H1 (cell line): ENCODE results near the gene ESPNL. TPM values are rescaled to one million over a fixed set of nuclear protein-coding genes. Genes with fewer than 3 reads are reported as not detected.
A peak's percentile ranks its signal among the peaks of the same experiment; 100 is the strongest.

Experiments
- CTCF ChIA-PET: fragments of 300-600 bp; sonication (Branson Sonifier 250); formaldehyde crosslinking; loops from one replicate; lab custom pipeline; 2021; ENCODE audit not compliant: partially characterized antibody; lab: Charles Lee
- POLR2A ChIA-PET: fragments of 300-600 bp; sonication (Branson Sonifier 250); formaldehyde crosslinking; loops from one replicate; lab custom pipeline; 2021; ENCODE audit warnings: inconsistent platforms; ENCODE audit not compliant: partially characterized antibody; lab: Charles Lee
- DNase-seq, 2 experiments: peaks; one replicate each; pipeline versions ENCODE4 v3.0.0 to v3.0.0-alpha.2; 2010 to 2022; ENCODE audit warnings: low spot score in 2 of 2, low read depth in 1 of 2, mixed read lengths in 1 of 2
- FAIRE-seq: peaks from 2 replicates; lab custom pipeline; 2011; peaks lifted over from hg19 to GRCh38; lab: Jason Lieb, UNC
- H2AFZ ChIP-seq: 2 replicates; pipeline ENCODE4 v1.8.1; 2012; ENCODE audit warnings: low read length, inconsistent platforms
- H2AK5ac ChIP-seq: 2 replicates; pipeline ENCODE4 v1.6.1; 2013; ENCODE audit warnings: low read depth, low read length
- H2BK120ac ChIP-seq: replicated peaks from 2 replicates; pipeline ENCODE3; 2013; ENCODE audit warnings: low read depth, low read length, inconsistent platforms
- H2BK12ac ChIP-seq: 2 replicates; pipeline ENCODE4 v1.6.1; 2013; ENCODE audit warnings: low read depth, low read length
- H2BK15ac ChIP-seq: 2 replicates; pipeline ENCODE4 v1.6.1; 2013; ENCODE audit warnings: low read length
- H2BK20ac ChIP-seq: 2 replicates; pipeline ENCODE4 v1.6.1; 2013; ENCODE audit warnings: low read length
- H2BK5ac ChIP-seq: 2 replicates; pipeline ENCODE4 v1.6.1; 2013; ENCODE audit warnings: low read depth, low read length
- H3K14ac ChIP-seq: 2 replicates; pipeline ENCODE4 v1.6.1; 2013; ENCODE audit warnings: inconsistent platforms; ENCODE audit not compliant: insufficient read length
- H3K18ac ChIP-seq: 2 replicates; pipeline ENCODE4 v1.6.1; 2013; ENCODE audit warnings: low read length; ENCODE audit errors: extremely low read depth
- H3K23ac ChIP-seq: 2 replicates; pipeline ENCODE4 v1.6.1; 2013; ENCODE audit warnings: inconsistent platforms; ENCODE audit not compliant: insufficient read length
- H3K23me2 ChIP-seq: 2 replicates; pipeline ENCODE4 v1.6.1; 2013; ENCODE audit warnings: low read depth, low read length
- H3K27ac ChIP-seq: 2 replicates; pipeline ENCODE4 v1.6.1; 2011; ENCODE audit warnings: low read depth, low read length, inconsistent platforms
- H3K27me3 ChIP-seq, 4 experiments: replicated peaks in 1 of 4; 1 replicate in 1 of 4; 2 replicates in 3 of 4; pipeline versions ENCODE4 v1.6.1 to v1.8.1; 2011 to 2013; ENCODE audit warnings: low read length in 3 of 4, mild to moderate bottlenecking in 3 of 4, inconsistent platforms in 2 of 4, mixed read lengths in 2 of 4, moderate library complexity in 1 of 4; ENCODE audit not compliant: control insufficient read depth in 3 of 4, insufficient read depth in 3 of 4; ENCODE audit errors: extremely low read depth in 1 of 4
- H3K36me3 ChIP-seq, 4 experiments: 2 replicates each; pipeline versions ENCODE4 v1.6.1 to v1.8.1; 2011 to 2013; ENCODE audit warnings: mild to moderate bottlenecking in 4 of 4, low read length in 3 of 4, moderate library complexity in 2 of 4, control low read depth in 1 of 4, inconsistent platforms in 1 of 4; ENCODE audit not compliant: insufficient read depth in 4 of 4, control insufficient read depth in 2 of 4
- H3K4ac ChIP-seq: replicated peaks from 2 replicates; pipeline ENCODE3; 2013; ENCODE audit warnings: low read length, low read depth, mixed read lengths, inconsistent platforms; ENCODE audit not compliant: insufficient read length
- H3K4me1 ChIP-seq, 4 experiments: replicated peaks in 1 of 4; 1 replicate in 1 of 4; 2 replicates in 3 of 4; pipeline versions ENCODE4 v1.6.1 to v1.8.1; 2011 to 2013; ENCODE audit warnings: low read length in 3 of 4, inconsistent platforms in 2 of 4, mixed read lengths in 1 of 4; ENCODE audit not compliant: insufficient read depth in 4 of 4, control insufficient read depth in 3 of 4
- H3K4me2 ChIP-seq, 2 experiments: 2 replicates each; pipeline versions ENCODE4 v1.6.1 to v1.8.1; 2011 to 2013; ENCODE audit warnings: low read depth in 2 of 2, low read length in 2 of 2, control low read depth in 1 of 2, inconsistent platforms in 1 of 2, mild to moderate bottlenecking in 1 of 2; ENCODE audit not compliant: insufficient read depth in 1 of 2
- H3K4me3 ChIP-seq, 4 experiments: fragments of 200-600, 300-600 bp in 1 of 4; sonication (generic), shearing (Covaris generic), sonication (Bioruptor Twin) in 1 of 4; 2 replicates each; pipeline versions ENCODE4 v1.5.1 to v1.8.1; 2011 to 2016; ENCODE audit warnings: low read length in 4 of 4, low read depth in 3 of 4, control low read depth in 2 of 4, inconsistent platforms in 2 of 4, mild to moderate bottlenecking in 2 of 4, mixed read lengths in 1 of 4, moderate library complexity in 1 of 4; ENCODE audit not compliant: insufficient read depth in 2 of 4; ENCODE audit errors: extremely low read depth in 1 of 4
- H3K56ac ChIP-seq: replicated peaks from 2 replicates; pipeline ENCODE3; 2013; ENCODE audit warnings: low read depth, mild to moderate bottlenecking, mixed read lengths, low read length, inconsistent platforms; ENCODE audit not compliant: insufficient read length
- H3K79me1 ChIP-seq: 2 replicates; pipeline ENCODE4 v1.6.1; 2013; ENCODE audit warnings: low read depth, low read length, control low read depth
- H3K79me2 ChIP-seq, 2 experiments: 2 replicates each; pipeline versions ENCODE4 v1.6.1 to v1.8.1; 2012 to 2013; ENCODE audit warnings: low read length in 2 of 2, mild to moderate bottlenecking in 2 of 2, inconsistent platforms in 1 of 2; ENCODE audit not compliant: insufficient read depth in 2 of 2, control insufficient read depth in 1 of 2
- H3K9ac ChIP-seq, 4 experiments: replicated peaks in 1 of 4; 1 replicate in 1 of 4; 2 replicates in 3 of 4; pipeline versions ENCODE4 v1.6.1 to v1.8.1; 2011 to 2013; ENCODE audit warnings: low read depth in 3 of 4, low read length in 3 of 4, control low read depth in 2 of 4, mild to moderate bottlenecking in 2 of 4, moderate library complexity in 2 of 4, inconsistent platforms in 1 of 4; ENCODE audit errors: extremely low read depth in 1 of 4
- H3K9me3 ChIP-seq, 2 experiments: 2 replicates each; pipeline versions ENCODE4 v1.6.1 to v1.8.1; 2012 to 2013; ENCODE audit warnings: mild to moderate bottlenecking in 2 of 2, moderate library complexity in 2 of 2, control low read depth in 1 of 2, inconsistent platforms in 1 of 2, low read depth in 1 of 2, low read length in 1 of 2, mixed read lengths in 1 of 2; ENCODE audit not compliant: insufficient read depth in 2 of 2
- H4K20me1 ChIP-seq, 2 experiments: replicated peaks in 1 of 2; 2 replicates each; pipeline versions ENCODE3 to v1.8.1; 2011 to 2013; ENCODE audit warnings: inconsistent platforms in 2 of 2, low read length in 2 of 2, mild to moderate bottlenecking in 1 of 2; ENCODE audit not compliant: insufficient read depth in 2 of 2, control insufficient read depth in 1 of 2
- H4K5ac ChIP-seq: 2 replicates; pipeline ENCODE4 v1.6.1; 2013; ENCODE audit warnings: low read length, low read depth, mixed read lengths, inconsistent platforms; ENCODE audit not compliant: insufficient read length
- H4K8ac ChIP-seq: 2 replicates; pipeline ENCODE4 v1.8.0; 2013; ENCODE audit warnings: mild to moderate bottlenecking, moderate library complexity, low read length, inconsistent platforms; ENCODE audit not compliant: insufficient read depth; ENCODE audit errors: extremely low read depth
- H4K91ac ChIP-seq: replicated peaks from 2 replicates; pipeline ENCODE3; 2013; ENCODE audit warnings: low read length, mixed read lengths, inconsistent platforms; ENCODE audit not compliant: insufficient read length
- CHD2 ChIP-seq: IDR thresholded peaks from 2 replicates; pipeline ENCODE4 v1.6.1; 2012; ENCODE audit warnings: low read length, improper control_type of control experiment
- GTF2F1 ChIP-seq: IDR thresholded peaks from 2 replicates; pipeline ENCODE4 v1.6.1; 2012; ENCODE audit warnings: low read depth, low read length, improper control_type of control experiment, borderline replicate concordance
- JUND ChIP-seq: IDR thresholded peaks from 2 replicates; pipeline ENCODE4 v1.6.1; 2011; ENCODE audit warnings: mild to moderate bottlenecking, improper control_type of control experiment, low read length
- KDM4A ChIP-seq: IDR thresholded peaks from one replicate; pipeline ENCODE4 v1.7.1; 2012; ENCODE audit warnings: low read depth, mild to moderate bottlenecking, moderate library complexity, low read length, inconsistent platforms; ENCODE audit not compliant: severe bottlenecking
- RNF2 ChIP-seq: fragments of 200-900, 300-1000 bp; sonication (generic); IDR thresholded peaks from 2 replicates; pipeline ENCODE4 v1.7.1; 2016; ENCODE audit warnings: borderline replicate concordance, low read depth, mild to moderate bottlenecking, antibody characterized with exemption, low read length; ENCODE audit not compliant: poor library complexity, severe bottlenecking; ENCODE audit errors: missing control alignments
- SIRT6 ChIP-seq: IDR thresholded peaks from one replicate; pipeline ENCODE4 v1.7.1; 2012; ENCODE audit warnings: low read length, inconsistent platforms
- SP1 ChIP-seq: IDR thresholded peaks from 2 replicates; pipeline ENCODE4 v1.6.1; 2011; ENCODE audit warnings: low read depth, low read length
- SRF ChIP-seq: IDR thresholded peaks from 2 replicates; pipeline ENCODE4 v1.6.1; 2011; ENCODE audit warnings: mild to moderate bottlenecking, low read depth, low read length, moderate library complexity
- TAF1 ChIP-seq: IDR thresholded peaks from 2 replicates; pipeline ENCODE4 v1.6.1; 2011; ENCODE audit warnings: mild to moderate bottlenecking, low read depth, low read length
- TEAD4 ChIP-seq: IDR thresholded peaks from 2 replicates; pipeline ENCODE4 v1.6.1; 2012; ENCODE audit warnings: low read depth, low read length, inconsistent platforms, mixed read lengths
- WGBS, 2 experiments: shearing (Covaris generic) in 1 of 2; methylation state at CpG; one replicate each; pipeline versions ENCODE4 v1.1.6 to v1.1.7; 2013 to 2015; ENCODE audit warnings: low lambda C conversion rate in 2 of 2, mixed read lengths in 2 of 2, inconsistent platforms in 1 of 2, low coverage in 1 of 2, missing lambda C conversion rate in 1 of 2; ENCODE audit not compliant: insufficient replicate concordance in 2 of 2, insufficient coverage in 1 of 2, insufficient read length in 1 of 2; ENCODE audit errors: extremely low coverage in 1 of 2, missing lambda C conversion rate in 1 of 2; 5-methylcytosine and 5-hydroxymethylcytosine counted together
- polyA plus RNA-seq, 7 experiments: library from polyadenylated mRNA; depleted of rRNA in 3 of 7; stranded (reverse) in 5 of 7; unstranded in 2 of 7; fragments of >200 nt in 5 of 7; fragments of 200-250 nt in 2 of 7; gene quantifications; 1 replicate in 5 of 7; 2 replicates in 1 of 7; 4 replicates in 1 of 7; pipeline versions ENCODE4 v1.2.1 to v1.2.3, GENCODE V29; 2011 to 2013; ENCODE audit warnings: missing spikeins in 2 of 7, mixed read lengths in 2 of 7
- total RNA-seq: library from RNA; stranded (reverse); fragmentation: NEBNext Ultra II Directional; extraction: Animal tissue kit (Norgen Biotek cat#: 25700); gene quantifications from 2 replicates; pipeline ENCODE4 v1.2.1, GENCODE V29; 2021
- TF ChIP-seq, protein P1 (sequence below), 3 experiments: IDR thresholded peaks; 1 replicate in 2 of 3; 2 replicates in 1 of 3; pipeline versions ENCODE4 v1.5.1 to v1.6.1; 2011; ENCODE audit warnings: low read length in 3 of 3, mild to moderate bottlenecking in 3 of 3, inconsistent platforms in 2 of 3, low read depth in 1 of 3, moderate library complexity in 1 of 3; ENCODE audit not compliant: insufficient read depth in 1 of 3; ENCODE audit errors: control extremely low read depth in 1 of 3

Gene ESPNL
- total and polyA plus RNA-seq, 2 of the 8 experiments (the other 6 are each of a cell fraction or from before 2014, with no cell fraction given), result 0.68 to 1.3 TPM

- FAIRE-seq (no peak), DNase-seq (peak in 1 of 2 experiments; percentile 43)
- H2BK5ac ChIP-seq, result no peak overlapping the region
- H3K79me2 ChIP-seq, result no peaks in the 10 kb centered on the region
- H2BK12ac ChIP-seq, result no peak overlapping the region
- no peaks in the 10 kb centered on the region for H3K23me2 ChIP-seq
- 0 out of 2 replicates have a peak, but pooled peaks cover 2% of the 10 kb centered on the region for H3K79me1 ChIP-seq
- no peak overlapping the region for H3K4me2 ChIP-seq
- H3K27me3 ChIP-seq, result no peaks in the 10 kb centered on the region
- H4K91ac ChIP-seq, result no peak overlapping the region
- H3K56ac ChIP-seq, result no peak overlapping the region
- no peak overlapping the region for H3K4me3 ChIP-seq
- H3K4me1 ChIP-seq, result peaks cover 0 to 9% (median 5%) of the 10 kb centered on the region in 4 experiments; a peak in 5 of 7 replicates
- 93% methylated on average over 12 of the region's 12 CpGs; no CpG with 5 or more reads in 1 of the 2 experiments for WGBS, 2 experiments
- H3K18ac ChIP-seq, result no peak overlapping the region
- H2BK20ac ChIP-seq, result no peak overlapping the region
- H2AK5ac ChIP-seq, result no peak overlapping the region
- H3K4ac ChIP-seq, result no peak overlapping the region
- no peak overlapping the region for H3K23ac ChIP-seq
- no peak overlapping the region for H3K9ac ChIP-seq
- no peak overlapping the region for H4K5ac ChIP-seq
- peak overlapping the region; percentile 59; the same call in 1 of the 2 replicates for H4K8ac ChIP-seq
- H3K9me3 ChIP-seq, result no peaks in the 10 kb centered on the region
- H4K20me1 ChIP-seq, result peaks cover 3 to 6% of the 10 kb centered on the region in 2 experiments
- H2AFZ ChIP-seq, result no peak overlapping the region
- ChIA-PET POLR2A (interaction anchor here (1.6 to 4.3 kb wide), 2 partner anchors 11 to 28 kb away, joined by 3 to 17 read pairs; no protein-coding TSS in a partner anchor), CTCF (interaction anchor here (0.9 to 1.0 kb wide), 2 partner anchors 29 to 136 kb away, joined by 3 read pairs; no protein-coding TSS in a partner anchor)
- no peak overlapping the region for H3K14ac ChIP-seq
- no peak overlapping the region for H3K27ac ChIP-seq
- H3K36me3 ChIP-seq, result peaks cover 0 to 30% (median 11%) of the 10 kb centered on the region in 4 experiments; a peak in 6 of 8 replicates
- H2BK120ac ChIP-seq, result no peak overlapping the region
- H2BK15ac ChIP-seq, result no peak overlapping the region
- TF ChIP-seq SP1, result no peak
- TF ChIP-seq TEAD4, result no peak
- no peak for TF ChIP-seq JUND
- TF ChIP-seq SIRT6, result no peak
- TF ChIP-seq RNF2, result no peak
- TF ChIP-seq CHD2, result no peak
- no peak for TF ChIP-seq TAF1
- TF ChIP-seq, protein P1, sequence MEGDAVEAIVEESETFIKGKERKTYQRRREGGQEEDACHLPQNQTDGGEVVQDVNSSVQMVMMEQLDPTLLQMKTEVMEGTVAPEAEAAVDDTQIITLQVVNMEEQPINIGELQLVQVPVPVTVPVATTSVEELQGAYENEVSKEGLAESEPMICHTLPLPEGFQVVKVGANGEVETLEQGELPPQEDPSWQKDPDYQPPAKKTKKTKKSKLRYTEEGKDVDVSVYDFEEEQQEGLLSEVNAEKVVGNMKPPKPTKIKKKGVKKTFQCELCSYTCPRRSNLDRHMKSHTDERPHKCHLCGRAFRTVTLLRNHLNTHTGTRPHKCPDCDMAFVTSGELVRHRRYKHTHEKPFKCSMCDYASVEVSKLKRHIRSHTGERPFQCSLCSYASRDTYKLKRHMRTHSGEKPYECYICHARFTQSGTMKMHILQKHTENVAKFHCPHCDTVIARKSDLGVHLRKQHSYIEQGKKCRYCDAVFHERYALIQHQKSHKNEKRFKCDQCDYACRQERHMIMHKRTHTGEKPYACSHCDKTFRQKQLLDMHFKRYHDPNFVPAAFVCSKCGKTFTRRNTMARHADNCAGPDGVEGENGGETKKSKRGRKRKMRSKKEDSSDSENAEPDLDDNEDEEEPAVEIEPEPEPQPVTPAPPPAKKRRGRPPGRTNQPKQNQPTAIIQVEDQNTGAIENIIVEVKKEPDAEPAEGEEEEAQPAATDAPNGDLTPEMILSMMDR (IDR thresholded peaks at IDR 0.05; ENCODE audit: control extremely low read depth in 1 of 3, insufficient read depth in 1 of 3, low read depth in 1 of 3, low read length in 3 of 3), result no peak
- TF ChIP-seq KDM4A, result no peak
- TF ChIP-seq GTF2F1, result no peak
- TF ChIP-seq SRF, result no peak
Measured at GRCh38 chr2:238092486-238093035, 7.6 kb upstream of the ESPNL start.
